Stimulated activated CD8-positive, alpha-beta memory T cell treated with anti-CD3 and anti-CD28 coated beads, Interleukin-15, amount 100 ng/mL, for 4 hours (primary cell): ENCODE data around the gene GRSF1.
"Not testable (repeated sequence)": the region's sequence is repeated elsewhere in the genome, so short reads cannot be mapped to it uniquely, and the experiment has no call there.

ENCODE experiments used
- DNase-seq, 2 donors: peaks; one replicate each; pipeline ENCODE4 v3.0.0-alpha.2; 2020; ENCODE audit warnings: low read depth in 2 of 2

GRSF1 gene

GRCh38 chr4:70836081-70836480 lies 3.6 kb downstream of the GRSF1 start:
- DNase-seq = no peak

DNA sequence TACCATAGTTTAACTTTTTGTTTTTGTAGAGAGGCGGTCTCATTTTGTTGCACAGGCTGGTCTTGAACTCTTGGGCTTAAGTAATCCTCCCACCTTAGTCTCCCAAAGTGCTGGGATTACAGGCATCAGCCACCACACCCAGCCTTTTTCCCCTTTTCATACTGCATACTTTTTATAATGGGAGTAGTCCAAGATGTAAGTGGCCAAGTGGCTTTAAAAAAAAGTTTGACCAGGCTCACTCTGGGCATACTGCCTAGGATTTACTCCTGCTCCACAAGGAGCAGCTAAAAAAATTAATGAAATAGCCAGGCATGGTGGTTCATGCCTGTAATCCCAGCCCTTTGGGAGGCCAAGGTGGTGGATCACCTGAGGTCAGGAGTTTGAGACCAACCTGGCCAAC lies 6.0 kb downstream of the GRSF1 start:
- no peak for DNase-seq

DNA sequence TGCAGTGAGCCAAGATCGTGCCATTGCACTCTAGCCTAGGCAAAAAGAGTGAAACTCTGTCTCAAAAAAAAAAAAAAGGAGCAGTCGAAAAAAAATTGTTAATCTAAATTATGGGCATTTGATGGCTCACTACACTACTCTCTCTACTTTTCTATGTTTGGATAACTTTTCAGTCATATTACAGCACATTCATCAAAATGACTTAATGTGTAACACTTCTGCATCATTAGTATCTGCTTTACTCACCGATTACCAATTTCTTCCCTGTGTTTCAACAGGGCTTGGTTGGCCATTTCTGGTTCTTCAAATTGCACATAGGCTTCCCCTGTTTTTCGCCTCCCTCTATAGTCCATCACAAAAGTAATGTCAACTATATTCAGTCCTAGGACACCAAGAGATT lies 8.4 kb downstream of the GRSF1 start:
- DNase-seq = no peak

DNA sequence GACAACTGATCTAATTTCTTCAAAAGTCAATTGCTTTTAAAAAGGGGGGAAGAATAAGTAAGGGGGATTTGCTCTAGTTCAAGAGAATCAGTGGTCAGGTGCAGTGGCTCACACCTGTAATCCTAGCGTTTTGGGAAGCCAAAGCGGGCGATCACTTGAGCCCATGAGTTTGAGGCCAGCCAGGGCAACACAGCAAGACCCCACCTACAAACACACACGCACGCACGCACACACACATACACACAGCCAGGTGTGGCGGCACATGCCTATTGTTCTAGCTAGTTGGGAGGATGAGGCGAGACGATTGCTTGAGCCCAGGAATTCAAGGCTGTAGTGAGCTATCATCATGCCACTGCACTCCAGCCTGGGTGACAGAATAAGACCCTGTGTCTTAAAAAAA lies 9.6 kb downstream of the GRSF1 start:
- no peak for DNase-seq

- DNase-seq = no peak
Observed at GRCh38 chr4:70829492-70829891, 10.2 kb downstream of the GRSF1 start.

GRCh38 chr4:70829015-70829414 lies 10.7 kb downstream of the GRSF1 start:
- DNase-seq = no peak

GRCh38 chr4:70818921-70819320 lies 20.8 kb downstream of the GRSF1 start:
- no peak for DNase-seq

DNA sequence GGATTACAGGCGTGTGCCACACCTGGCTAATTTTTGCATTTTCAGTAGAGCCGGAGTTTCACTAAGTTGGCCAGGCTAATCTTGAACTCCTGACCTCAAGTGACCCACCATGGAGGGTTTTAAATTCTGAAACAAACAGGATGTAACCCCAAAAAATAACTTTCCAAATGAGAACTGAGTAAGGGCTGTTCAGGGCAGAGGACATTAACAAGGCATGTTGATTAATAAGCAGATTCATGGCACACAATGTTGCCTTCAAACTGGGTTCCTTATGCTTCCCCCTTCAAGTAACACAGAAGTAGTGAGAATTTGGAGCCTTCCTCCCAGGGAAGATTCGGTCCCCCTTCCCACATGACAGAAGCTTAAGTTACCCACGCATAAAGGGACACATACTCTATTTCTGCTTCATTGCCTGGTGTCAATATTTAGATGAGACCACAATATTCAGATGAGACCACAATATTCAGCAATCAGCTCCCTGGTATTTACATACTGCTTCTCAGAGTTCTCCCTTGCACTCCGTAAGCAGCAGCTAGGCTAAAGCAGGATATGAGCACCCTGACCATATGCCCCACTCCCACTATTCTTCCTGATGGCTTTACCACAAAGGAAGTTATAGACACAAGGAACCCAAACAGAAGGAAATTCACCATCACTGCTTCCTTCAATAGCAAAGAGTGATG lies 21.4 kb downstream of the GRSF1 start:
- DNase-seq = no peak

DNA sequence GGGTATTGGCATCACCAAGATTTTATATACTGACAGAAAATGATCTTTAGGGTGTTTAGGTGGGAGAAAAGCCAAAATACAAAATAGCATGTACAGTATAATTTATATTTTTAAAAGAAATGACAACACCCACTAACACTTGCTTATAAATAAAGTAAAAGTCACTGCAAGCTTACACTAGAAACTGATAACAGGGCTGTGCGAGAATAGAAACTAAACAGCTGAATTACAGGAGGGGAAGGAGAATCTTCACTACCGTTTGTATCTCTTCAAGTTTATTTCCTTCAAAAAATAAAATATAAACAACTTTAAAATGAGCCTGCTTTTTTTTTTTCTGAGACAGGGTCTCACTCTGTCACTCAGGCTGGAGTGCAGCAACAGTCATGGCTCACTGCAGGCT lies 22.8 kb downstream of the GRSF1 start:
- DNase-seq = no peak

GRCh38 chr4:70815370-70815769 lies 24.3 kb downstream of the GRSF1 start:
- DNase-seq = no peak

- no peak for DNase-seq
Observed at GRCh38 chr4:70808151-70808550, 31.5 kb downstream of the GRSF1 start.

- DNase-seq = no peak
Observed at GRCh38 chr4:70802928-70803580, 36.6 kb downstream of the GRSF1 start.

DNA sequence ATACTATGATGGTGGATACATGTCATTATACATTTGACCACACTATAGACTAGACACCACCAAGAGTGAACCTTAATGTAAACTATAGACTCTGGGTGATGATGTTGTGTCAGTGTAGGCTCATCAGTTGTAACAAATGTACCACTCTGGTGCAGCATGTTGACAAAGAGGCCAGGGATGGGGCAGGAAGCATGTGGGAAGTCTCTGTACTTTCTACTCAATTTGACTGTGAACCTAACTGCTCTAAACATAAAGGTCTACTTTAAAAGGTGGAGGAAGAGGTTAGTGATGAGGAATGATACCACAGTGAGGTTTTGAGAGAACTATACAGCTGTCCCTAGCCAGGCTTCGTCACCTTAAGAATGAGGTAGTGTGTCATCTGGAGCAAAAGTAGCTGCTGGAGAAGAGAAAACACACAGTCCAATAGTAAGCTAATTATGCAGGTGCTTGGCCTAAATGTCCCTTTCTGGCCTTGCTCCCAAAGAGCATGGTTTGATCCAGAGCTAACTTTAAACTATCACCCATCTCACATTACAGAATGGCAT lies 38.4 kb downstream of the GRSF1 start:
- DNase-seq = no peak

DNA sequence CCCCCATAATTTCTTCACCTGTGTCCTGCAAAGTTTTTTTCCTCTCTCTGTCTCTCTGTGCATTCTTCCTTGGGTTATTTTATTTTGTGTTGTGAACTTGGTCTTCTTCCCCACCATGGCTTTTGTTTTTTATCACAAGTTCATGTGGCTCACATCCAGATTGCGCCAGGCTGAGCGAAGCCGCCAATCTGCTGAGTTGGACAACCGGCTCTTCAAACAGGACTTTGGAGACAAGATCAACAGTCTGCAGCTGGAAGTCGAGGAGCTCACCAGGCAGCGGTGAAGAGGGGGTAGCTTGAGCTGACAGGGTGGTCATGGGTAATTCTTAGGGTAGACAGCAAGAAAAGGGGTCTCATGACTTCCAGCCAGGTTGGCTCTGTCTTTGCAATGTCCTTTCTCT lies 46.1 kb downstream of the GRSF1 start:
- no peak for DNase-seq

DNA sequence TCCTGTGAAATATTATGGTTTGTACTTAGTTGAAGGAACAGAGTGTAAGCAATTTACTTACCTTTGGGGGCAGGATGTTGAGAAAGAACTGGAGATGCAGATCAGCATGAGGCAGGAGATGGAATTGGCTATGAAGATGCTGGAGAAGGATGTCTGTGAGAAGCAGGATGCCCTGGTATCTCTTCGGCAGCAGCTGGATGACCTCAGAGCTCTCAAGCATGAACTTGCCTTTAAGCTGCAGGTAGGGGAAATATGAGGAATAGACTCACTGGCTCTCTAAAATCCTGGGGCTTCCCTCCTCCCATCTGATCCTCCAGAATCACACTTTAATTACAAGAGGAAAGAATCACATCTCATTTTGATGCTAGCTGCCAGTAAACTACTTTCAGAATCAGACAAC lies 51.0 kb downstream of the GRSF1 start:
- no peak for DNase-seq

DNA sequence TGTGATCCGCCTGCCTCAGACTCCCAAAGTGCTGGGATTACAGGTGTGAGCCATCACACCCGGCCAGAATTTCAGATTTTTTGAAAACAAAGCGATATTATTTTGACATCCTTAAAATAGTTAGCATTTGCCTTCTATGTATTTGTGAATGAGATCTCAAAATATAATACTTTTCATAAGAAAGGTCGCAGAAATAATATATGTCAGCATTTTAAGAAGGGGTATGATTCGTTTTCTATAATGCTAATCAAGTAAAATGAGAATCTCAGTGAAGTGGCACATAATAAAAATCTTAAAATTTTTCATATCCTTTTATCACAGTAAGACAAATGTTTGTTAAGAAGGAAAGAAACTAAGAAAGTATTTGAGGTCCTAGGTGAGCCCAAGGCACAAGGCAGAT lies 52.2 kb downstream of the GRSF1 start:
- DNase-seq = no peak

- no peak for DNase-seq
Observed at GRCh38 chr4:70783096-70783495, 56.6 kb downstream of the GRSF1 start.

DNA sequence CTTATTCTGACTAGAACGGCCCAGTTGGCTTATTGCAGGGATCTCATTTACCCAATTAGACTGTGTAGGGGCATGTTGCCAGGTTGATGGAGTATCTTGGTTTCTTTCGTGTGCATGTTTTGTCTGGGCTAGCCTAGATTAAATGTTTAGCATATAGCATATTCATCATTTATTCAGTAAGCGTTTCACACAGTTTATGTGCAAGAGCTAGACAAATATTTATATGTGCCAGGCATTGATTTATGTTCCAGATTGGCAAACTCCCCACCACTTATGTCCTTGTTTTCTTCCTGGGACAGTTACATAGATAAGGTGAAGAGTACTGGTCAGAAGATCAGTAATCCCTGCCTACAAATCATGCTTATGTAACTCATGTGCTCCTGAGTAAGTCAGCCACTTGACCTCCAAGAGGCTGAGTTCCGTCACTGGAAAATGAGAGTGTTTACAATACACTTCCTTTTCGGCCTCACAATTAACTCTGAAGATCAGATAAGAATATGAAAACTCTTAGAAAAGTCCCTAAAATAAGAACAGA lies 60.7 kb downstream of the GRSF1 start:
- DNase-seq = no peak

DNA sequence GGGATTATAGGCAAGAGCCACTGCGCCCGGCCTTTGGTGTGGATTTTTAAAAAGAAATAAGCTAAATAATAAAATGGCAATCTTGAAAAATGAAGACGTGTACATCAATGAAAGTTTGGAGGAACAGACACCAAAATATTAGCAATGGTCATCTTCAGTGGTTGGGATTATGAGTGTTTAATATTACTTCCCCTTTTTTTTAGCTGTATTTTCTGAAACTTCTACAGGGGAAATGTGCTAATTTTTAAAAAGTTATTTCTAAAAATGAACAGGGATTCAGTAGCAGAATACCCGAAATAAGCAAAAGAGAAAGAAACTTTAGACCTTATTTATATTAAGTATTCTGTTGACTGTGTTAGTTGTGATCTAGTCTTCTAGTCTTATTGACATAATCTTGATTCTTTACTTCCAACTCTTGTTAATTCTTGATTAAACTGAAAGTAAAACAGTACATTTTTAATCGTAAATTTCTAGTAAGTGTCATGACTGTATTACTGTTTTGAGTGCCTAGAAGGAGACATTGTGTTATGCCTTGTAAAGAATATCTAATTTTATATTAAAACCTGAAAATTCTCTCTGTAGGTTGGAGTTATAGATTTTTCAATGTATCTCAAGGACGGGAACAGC lies 66.6 kb downstream of the GRSF1 start:
- no peak for DNase-seq

DNA sequence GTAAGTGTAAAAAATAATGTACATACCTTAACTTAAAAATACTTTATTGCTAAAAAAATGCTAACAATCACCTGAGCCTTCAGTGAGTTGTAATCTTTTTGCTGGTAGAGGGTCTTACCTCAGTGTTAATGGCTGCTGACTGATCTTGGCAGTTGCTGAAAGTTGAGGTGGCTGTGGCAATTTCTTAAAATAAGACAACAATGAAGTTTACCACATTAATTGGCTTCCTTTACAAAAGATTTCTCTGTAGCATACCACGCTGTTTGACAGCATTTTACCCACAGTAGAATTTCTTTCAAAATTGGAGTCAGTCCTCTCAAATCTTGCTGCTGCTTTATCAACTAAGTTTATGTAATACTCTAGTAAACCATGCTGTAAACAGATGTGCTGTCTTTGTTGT lies 70.3 kb downstream of the GRSF1 start:
- not testable (repeated sequence) for DNase-seq

DNA sequence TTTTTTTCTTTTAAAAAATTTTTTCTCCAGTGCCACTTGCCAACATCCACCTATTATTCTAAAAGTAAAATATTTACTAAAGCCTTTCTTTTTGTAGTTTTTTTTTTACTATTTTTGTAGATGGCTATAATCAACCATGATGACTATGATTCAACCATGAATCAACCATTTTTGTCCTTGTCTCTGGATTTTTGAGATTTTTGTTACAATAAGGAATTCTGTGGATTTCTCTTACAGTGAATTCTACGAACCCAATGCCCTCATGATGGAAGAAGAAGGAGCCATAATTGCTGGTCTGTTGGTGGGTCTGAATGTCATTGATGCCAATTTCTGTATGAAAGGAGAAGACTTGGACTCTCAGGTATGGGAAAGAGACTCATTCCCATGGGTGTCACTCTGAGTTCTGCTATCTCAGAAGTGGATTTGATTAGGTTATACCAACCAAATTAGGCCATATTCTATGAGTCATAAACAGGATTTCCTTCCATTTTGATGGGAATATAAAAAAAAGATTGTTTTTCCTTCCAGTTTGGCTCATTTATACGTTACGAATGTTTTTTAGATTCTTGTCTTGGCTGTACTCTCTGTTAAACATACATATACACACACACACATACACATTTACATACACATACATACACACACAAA lies 71.3 kb downstream of the GRSF1 start:
- DNase-seq = no peak
